ENCODE data around the gene NUP214. TPM values are rescaled to one million over a fixed set of nuclear protein-coding genes. Genes with fewer than 3 reads are reported as not detected.
A peak's percentile ranks its signal among the peaks of the same experiment; 100 is the strongest.
"Not testable (repeated sequence)": the region's sequence is repeated elsewhere in the genome, so short reads cannot be mapped to it uniquely, and the experiment has no call there.

Gene NUP214
- total RNA-seq, 1 donor from 2014 or later: 56.5 TPM

- Mint-ChIP-seq H3K9me3 (ENCODE audit: unreplicated experiment) (peaks cover 5% of the 10 kb centered on the region), H3K27me3 (ENCODE audit: unreplicated experiment) (peaks cover 5% of the 10 kb centered on the region), H3K36me3 (ENCODE audit: unreplicated experiment) (peaks cover 6% of the 10 kb centered on the region), H3K27ac (ENCODE audit: unreplicated experiment) (peak overlapping the region; percentile 35), H3K4me3 (ENCODE audit: unreplicated experiment) (peak overlapping the region; percentile 6), H3K4me1 (ENCODE audit: low read depth, unreplicated experiment) (peaks cover 27% of the 10 kb centered on the region)
- no peak for TF ChIP-seq CTCF (IDR thresholded peaks at IDR 0.05; ENCODE audit: partially characterized antibody, unreplicated experiment)
- no peak for DNase-seq
These were observed 114.9 kb downstream of the NUP214 start for GRCh38 chr9:131240047-131240921.

DNA sequence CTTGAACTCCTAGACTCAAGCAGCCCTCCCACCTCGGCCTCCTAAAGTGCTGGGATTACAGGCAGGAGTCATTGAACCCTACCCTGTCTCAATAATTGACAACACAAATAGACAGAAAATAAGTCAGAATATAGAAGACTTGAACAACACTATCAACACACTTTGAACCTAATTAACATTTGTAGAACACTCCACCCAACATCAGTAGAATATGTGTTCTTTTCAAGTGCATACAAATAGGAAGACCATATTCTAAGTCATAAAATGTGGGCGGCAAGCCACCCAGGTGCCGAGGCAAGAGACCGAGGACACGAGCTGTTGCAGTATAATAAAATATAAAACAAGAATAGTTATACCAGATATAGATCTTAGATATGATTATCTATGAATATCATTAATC lies 118.9 kb downstream of the NUP214 start:
- not testable (repeated sequence) for H3K27ac Mint-ChIP-seq (ENCODE audit: unreplicated experiment); H3K4me3 Mint-ChIP-seq (ENCODE audit: unreplicated experiment); DNase-seq

DNA sequence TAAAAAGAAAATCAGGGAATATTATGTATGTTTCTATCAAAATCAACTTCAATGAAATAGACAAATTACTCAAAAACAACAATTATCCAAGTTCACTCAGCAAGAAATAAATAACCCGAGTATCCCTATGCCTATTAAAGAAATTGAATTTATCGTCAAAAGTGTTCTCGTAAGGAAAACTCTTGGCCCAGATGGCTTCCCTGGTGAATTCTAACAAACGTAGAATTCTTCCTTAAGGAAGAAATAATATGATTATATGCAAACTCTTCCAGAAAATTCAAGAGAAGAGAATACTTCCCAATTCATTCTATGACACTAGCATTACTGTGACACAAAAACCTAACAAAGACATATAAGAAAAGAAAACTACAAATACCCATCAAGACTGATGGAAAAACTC lies 121.2 kb downstream of the NUP214 start:
- Mint-ChIP-seq H3K36me3 (ENCODE audit: unreplicated experiment) (peaks cover 9% of the 10 kb centered on the region), H3K9me3 (ENCODE audit: unreplicated experiment) (peaks cover 2% of the 10 kb centered on the region), H3K27ac (ENCODE audit: unreplicated experiment) (no peak overlapping the region), H3K27me3 (ENCODE audit: unreplicated experiment) (no peaks in the 10 kb centered on the region), H3K4me3 (ENCODE audit: unreplicated experiment) (no peak overlapping the region), H3K4me1 (ENCODE audit: low read depth, unreplicated experiment) (peaks cover 2% of the 10 kb centered on the region)
- no peak for TF ChIP-seq CTCF (IDR thresholded peaks at IDR 0.05; ENCODE audit: partially characterized antibody, unreplicated experiment)
- DNase-seq: no peak

More for the DNA sequence above, 118.9 kb downstream of the NUP214 start:
- H3K4me1 Mint-ChIP-seq (ENCODE audit: low read depth, unreplicated experiment); H3K36me3 Mint-ChIP-seq (ENCODE audit: unreplicated experiment); H3K9me3 Mint-ChIP-seq (ENCODE audit: unreplicated experiment); H3K27me3 Mint-ChIP-seq (ENCODE audit: unreplicated experiment): not testable (repeated sequence)

- H3K27ac Mint-ChIP-seq (ENCODE audit: unreplicated experiment): no peak overlapping the region
- no peak overlapping the region for H3K4me3 Mint-ChIP-seq (ENCODE audit: unreplicated experiment)
- peaks cover 9% of the 10 kb centered on the region for H3K4me1 Mint-ChIP-seq (ENCODE audit: low read depth, unreplicated experiment)
- TF ChIP-seq CTCF (IDR thresholded peaks at IDR 0.05; ENCODE audit: partially characterized antibody, unreplicated experiment): no peak
- no peaks in the 10 kb centered on the region for H3K9me3 Mint-ChIP-seq (ENCODE audit: unreplicated experiment)
- H3K27me3 Mint-ChIP-seq (ENCODE audit: unreplicated experiment): no peaks in the 10 kb centered on the region
- no peaks in the 10 kb centered on the region for H3K36me3 Mint-ChIP-seq (ENCODE audit: unreplicated experiment)
- no peak for DNase-seq
These were observed 126.7 kb downstream of the NUP214 start for GRCh38 chr9:131252120-131252519.

GRCh38 chr9:131253891-131254491 lies 128.6 kb downstream of the NUP214 start:
- H3K4me3 Mint-ChIP-seq (ENCODE audit: unreplicated experiment): no peak overlapping the region
- no peak for TF ChIP-seq CTCF (IDR thresholded peaks at IDR 0.05; ENCODE audit: partially characterized antibody, unreplicated experiment)
- H3K4me1 Mint-ChIP-seq (ENCODE audit: low read depth, unreplicated experiment): peaks cover 11% of the 10 kb centered on the region
- H3K9me3 Mint-ChIP-seq (ENCODE audit: unreplicated experiment): no peaks in the 10 kb centered on the region
- no peak overlapping the region for H3K27ac Mint-ChIP-seq (ENCODE audit: unreplicated experiment)
- H3K36me3 Mint-ChIP-seq (ENCODE audit: unreplicated experiment): no peaks in the 10 kb centered on the region
- no peak for DNase-seq
- H3K27me3 Mint-ChIP-seq (ENCODE audit: unreplicated experiment): no peaks in the 10 kb centered on the region

All from glutamatergic neuron (in vitro differentiated cells).